A549 treated with DMSO at 1 μM for 4 hours (cell line): ENCODE data around the gene LRRC37A2. TPM values are rescaled to one million over a fixed set of nuclear protein-coding genes. Genes with fewer than 3 reads are reported as not detected.

Experiments
- total RNA-seq: library from RNA; stranded (reverse); fragments of 200-300 nt; extraction: Qiagen RNA extraction; gene quantifications from 5 replicates; pipeline ENCODE4 v1.2.3, GENCODE V29; 2022; ENCODE audit warnings: low read depth

Gene LRRC37A2
- 2.6 to 3.6 TPM (median 3.5 TPM) in 5 replicates for total RNA-seq

GRCh38 chr17:46512168-46512567 is at the start of gene LRRC37A2:
LRRC37A2 (plus strand) TSS chr17:46512468; CDS start chr17:46512713, 245 bp downstream.

GRCh38 chr17:46579083-46580075 is 67.1 kb downstream of the LRRC37A2 start, which contains the start of gene ARL17A:
ARL17A (minus strand) TSS chr17:46579691; CDS start chr17:46576322, 3,369 bp downstream.

GRCh38 chr17:46590157-46591146 is 78.2 kb downstream of the LRRC37A2 start, which contains the start of gene NSF:
NSF (plus strand) TSS chr17:46590669; CDS start chr17:46590776, 107 bp downstream.

Other genes starting within 250 kb of the LRRC37A2 start
- gene LRRC37A, start 217.3 kb upstream of the LRRC37A2 start, total RNA-seq: 0.40 to 1.1 TPM (median 0.78 TPM) in 5 replicates
- gene ARL17B, start 150.7 kb upstream of the LRRC37A2 start, total RNA-seq: 4.7 to 7.9 TPM (median 6.6 TPM) in 5 replicates
- 2.9 to 6.5 TPM (median 4.4 TPM) in 5 replicates for gene ARL17A, start 67.2 kb downstream of the LRRC37A2 start, total RNA-seq
- gene NSF, start 78.2 kb downstream of the LRRC37A2 start, total RNA-seq: 18.8 to 25.7 TPM (median 24.5 TPM) in 5 replicates